Tibial nerve (tissue), 4 donors: Measurements from ENCODE around the gene SIGLEC9.

Source experiments
- EP300 ChIP-seq, 2 donors: sonication (generic); formaldehyde crosslinking; IDR thresholded peaks; one replicate each; pipeline ENCODE4 v1.6.1; 2017; ENCODE audit warnings: antibody characterized with exemption in 2 of 2, mild to moderate bottlenecking in 1 of 2
- POLR2A ChIP-seq, 2 donors: fragments of 450-650 bp; IDR thresholded peaks; one replicate each; pipeline ENCODE4 v1.6.1; 2017; ENCODE audit warnings: antibody characterized with exemption in 2 of 2, mild to moderate bottlenecking in 2 of 2, moderate library complexity in 2 of 2
- TF ChIP-seq, protein P1 (sequence below), 5 experiments: fragments of 200-600 bp in 3 of 5; fragments of 450-650 bp in 2 of 5; sonication (generic) in 3 of 5; IDR thresholded peaks; one replicate each; pipeline ENCODE4 v1.5.1; 2016 to 2019; ENCODE audit warnings: antibody characterized with exemption in 5 of 5, mild to moderate bottlenecking in 3 of 5, moderate library complexity in 2 of 5

DNA sequence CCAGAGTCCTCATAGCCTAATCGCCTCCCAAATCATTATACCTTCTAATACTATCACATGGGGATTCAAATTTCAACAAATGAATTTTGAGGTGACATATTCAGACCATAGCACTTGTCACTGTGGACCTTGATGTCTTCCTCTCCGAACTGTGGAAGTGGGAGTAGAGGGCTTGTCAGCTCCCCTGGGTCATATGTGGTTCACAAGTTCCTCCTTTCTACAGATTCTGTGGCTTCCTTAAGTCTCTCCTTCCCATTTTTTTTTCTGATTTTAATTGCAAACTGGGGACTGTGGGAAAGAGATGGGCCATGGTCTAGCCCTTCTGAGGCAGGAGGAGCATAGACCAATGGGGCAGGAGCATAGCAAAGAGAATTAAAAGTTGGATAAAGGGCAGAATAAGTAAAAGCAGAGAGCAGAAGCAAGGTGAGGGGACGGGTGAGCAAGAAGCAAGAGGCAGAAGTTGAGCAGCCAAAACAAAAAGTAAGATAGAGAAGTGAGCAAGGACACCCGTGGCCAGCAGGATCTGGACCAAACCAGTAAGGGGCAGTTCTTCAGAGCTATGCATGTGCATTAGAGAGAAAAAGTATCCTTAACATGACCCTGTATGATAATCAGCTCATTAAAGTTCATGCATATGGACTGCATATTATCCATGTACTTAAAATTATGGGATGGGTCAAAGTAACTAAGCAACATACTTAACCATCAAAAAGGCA is 14.8 kb downstream of the SIGLEC9 start:
- TF ChIP-seq, protein P1, sequence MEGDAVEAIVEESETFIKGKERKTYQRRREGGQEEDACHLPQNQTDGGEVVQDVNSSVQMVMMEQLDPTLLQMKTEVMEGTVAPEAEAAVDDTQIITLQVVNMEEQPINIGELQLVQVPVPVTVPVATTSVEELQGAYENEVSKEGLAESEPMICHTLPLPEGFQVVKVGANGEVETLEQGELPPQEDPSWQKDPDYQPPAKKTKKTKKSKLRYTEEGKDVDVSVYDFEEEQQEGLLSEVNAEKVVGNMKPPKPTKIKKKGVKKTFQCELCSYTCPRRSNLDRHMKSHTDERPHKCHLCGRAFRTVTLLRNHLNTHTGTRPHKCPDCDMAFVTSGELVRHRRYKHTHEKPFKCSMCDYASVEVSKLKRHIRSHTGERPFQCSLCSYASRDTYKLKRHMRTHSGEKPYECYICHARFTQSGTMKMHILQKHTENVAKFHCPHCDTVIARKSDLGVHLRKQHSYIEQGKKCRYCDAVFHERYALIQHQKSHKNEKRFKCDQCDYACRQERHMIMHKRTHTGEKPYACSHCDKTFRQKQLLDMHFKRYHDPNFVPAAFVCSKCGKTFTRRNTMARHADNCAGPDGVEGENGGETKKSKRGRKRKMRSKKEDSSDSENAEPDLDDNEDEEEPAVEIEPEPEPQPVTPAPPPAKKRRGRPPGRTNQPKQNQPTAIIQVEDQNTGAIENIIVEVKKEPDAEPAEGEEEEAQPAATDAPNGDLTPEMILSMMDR (IDR thresholded peaks at IDR 0.05): no peak
- TF ChIP-seq EP300 (IDR thresholded peaks at IDR 0.05) (peak in 1 of 2 donors; percentile 19), POLR2A (IDR thresholded peaks at IDR 0.05) (no peak)
